Measurements from ENCODE around the gene C1QTNF8.

The C1QTNF8 gene

DNA sequence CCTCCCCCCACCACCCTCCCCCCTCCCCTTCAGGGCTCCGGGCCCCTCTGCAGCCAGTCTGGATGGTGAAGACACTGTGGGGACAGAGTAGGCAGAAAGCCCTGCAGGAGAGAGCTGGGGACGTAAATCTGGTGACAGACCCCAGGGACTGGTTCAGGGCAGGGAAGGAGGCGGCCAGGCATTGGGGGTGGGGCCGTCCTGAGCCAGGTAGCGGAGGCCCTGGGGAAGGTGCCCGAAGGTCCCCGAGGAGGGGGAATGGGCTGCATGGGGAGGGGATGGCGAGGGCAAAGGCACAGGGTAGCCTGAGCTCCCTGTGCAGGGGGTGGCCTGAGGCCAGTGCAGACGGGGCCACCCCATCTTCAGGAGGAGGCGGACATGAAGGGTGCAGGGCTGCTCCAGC lies 30.5 kb upstream of the C1QTNF8 start:
- DNase-seq: no peak

DNA sequence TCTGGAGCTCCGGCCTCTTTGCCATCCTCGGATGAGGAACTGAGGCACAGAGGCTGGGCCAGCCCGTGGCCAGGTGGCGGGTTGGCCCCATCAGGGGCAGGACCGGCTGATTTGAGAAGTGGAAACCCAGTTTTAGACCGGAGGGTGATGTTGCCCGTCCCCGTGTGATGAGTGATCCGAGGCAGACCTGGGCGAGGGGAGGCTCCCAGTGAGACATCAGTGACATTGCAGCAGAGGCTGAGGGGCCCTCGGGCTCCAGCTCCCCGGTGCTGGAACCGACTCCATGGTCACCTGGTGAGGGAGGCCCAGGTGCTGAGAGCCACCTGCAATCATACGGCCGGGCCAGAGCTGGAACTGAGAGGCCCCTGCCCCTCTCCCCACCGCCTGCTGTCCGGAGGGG lies 30.0 kb upstream of the C1QTNF8 start:
- no peak for DNase-seq

DNA sequence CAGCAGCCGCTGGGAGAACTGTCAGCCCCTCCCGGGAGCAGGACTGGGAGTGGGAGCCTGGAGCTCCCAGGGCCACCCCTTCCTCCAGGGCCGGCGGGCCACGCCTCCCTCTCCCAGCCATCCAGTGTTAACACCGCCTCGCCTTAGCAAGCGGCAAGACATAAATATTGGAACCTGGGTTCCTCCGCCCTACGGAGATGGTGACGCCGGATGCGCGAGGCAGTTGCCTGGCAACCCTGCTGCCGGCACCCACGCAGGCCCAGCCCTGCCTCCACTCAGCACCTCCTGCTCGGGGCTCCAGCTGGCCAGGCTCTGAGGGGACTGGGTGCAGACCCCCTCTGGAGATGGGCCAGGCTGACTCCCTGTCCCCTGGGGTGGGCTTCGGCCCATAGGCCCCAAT lies 29.4 kb upstream of the C1QTNF8 start:
- DNase-seq: peak; percentile 14

DNA sequence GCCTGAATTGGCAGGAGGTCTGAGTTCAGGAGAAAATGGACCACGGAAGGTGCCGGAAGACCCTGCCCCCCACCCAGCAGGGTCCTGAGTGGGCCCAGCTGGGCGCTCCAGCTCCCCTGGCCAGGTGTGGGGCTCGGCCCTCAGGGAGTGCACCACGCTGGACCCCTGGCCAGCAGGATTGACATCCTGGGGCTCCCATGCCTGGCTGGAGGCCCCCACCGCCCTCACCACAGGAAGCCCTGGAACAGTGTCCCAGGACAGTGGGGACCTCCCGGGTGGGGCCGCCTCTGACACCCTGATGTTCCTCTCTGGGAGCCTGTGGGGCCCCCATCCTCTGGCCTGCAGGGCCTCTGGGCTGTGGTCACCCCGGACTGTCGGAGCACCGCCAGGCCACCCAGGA lies 28.8 kb upstream of the C1QTNF8 start:
- no peak for DNase-seq

DNA sequence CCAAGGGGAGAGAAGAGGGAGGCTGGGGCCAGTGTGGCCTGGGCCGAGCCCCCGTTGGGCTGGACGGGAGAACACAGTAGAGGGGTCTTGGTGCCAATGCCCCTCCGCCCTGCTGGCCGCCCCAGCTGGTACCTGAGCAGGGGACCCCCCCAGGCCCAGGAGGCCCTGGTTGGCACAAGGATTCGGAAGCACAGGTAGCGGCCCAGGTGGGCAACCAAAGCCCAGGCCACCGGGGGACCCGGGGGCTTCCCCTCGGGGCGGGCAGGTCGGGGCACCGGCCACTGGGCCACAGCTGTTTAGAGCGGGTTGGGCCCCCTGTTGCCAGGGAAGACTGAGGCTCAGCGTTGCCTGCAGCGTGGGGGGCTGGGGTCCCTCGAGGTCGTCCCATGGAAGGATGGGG lies 28.2 kb upstream of the C1QTNF8 start:
- no peak for DNase-seq

DNA sequence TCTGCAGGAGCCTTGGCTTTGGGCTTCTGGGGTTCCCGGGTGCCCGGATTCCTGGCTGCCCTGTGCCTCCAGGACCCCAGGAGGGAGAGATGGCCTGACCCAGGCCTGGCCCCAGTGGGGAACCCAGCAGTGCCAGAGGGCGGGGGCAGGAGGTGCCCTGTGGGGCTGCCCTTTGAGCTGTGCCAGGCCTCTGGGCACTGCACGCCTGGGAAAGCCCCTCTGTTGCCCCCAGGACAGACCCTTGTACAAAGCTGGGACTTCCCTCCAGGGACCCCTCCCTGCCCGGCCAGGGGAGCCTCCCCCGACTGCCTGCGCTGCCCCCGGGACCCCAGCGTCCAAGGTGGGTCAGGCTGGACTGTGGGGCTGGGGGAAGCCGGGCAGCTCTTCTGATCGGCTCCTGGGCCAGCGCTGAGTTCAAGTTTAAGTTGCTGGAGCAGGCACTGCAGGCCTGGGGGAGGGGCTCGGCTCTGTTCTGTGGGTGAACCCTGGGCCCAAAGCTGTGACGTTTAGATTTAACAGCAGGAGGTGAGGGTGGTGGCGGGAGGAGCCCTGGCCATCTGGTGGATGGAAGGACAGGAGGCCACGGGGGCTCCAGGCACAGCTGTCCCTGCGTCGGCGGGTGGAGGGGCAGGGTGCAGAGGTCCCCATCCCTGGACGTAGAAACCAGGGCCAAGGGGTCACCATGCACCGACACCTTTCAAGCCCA lies 27.6 kb upstream of the C1QTNF8 start:
- no peak for DNase-seq

DNA sequence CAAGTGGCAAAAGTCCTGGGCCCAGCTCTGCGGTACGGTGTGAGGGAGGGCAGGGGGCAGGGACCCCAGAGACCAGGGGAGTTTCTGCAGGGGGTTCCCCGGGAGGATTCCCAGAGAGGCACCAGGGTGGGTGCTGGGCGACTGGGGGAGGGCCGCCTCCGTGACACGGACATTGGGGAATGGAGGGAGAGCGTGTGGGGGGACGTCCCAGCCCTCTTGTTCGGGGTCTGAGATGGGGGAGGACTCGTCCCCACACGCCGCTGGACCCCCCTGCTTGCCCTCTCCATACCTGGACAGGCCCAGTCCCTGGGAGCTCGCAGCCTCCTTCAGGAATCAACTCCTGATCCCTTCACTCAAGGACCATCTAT lies 26.3 kb upstream of the C1QTNF8 start:
- no peak for DNase-seq

DNA sequence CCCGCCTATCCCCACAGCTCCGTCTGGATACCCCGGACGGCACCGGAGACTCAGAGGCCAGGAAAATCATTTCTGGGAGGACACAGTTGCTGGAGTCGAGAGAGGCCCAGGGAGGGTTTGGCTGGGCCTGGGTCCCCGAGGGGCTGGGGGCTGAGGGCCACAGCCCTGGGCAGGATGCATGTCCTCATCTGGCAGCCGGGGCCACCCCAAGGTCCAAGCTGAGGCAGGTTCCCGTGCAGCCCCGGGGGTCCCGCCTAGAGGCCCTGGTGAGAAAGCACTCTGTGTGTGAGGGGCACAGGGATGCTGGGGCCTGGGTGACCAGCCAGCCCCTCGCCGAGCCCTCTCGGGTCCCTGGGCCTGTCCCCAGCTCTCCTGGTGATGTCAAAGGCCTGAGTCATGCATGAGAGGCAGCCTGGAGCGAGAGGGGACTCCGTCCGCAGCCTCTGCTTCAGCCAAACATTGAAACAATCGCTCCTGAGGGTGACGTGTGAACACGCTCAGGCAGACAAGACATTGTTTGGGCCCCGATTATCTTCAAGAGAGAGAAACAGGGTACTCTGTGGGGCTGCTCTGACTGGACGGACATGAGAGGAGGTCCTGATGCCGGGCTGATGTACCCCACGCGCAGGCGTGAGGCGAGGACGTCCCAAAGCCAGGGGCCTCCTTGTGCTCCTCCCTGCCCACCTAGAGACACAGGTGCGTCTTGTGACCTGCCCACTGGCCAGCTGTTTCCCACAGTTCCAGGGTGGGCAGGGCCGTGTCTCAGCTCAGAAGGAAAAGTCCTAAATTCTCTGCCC lies 25.8 kb upstream of the C1QTNF8 start:
- no peak for DNase-seq

DNA sequence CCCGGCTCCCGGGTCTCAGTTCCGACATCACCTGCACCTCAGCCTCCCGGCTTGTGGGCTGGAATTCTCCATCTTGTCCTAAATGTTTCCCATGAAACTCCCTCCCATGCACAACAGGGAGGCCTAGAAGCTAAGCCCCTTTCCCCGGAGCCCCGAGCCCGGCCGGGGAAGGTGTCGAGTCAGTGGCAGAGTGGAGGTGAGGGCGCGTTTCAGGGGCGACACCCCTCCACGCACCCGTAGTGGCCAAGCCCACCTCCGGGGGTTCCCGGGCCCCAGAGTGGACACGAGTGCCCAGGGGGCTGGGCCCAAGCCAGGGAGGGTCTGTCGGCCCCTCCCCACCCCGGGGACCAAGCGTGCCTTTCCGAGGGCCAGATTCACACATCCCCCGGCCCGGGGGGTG lies 25.0 kb upstream of the C1QTNF8 start:
- no peak for DNase-seq

DNA sequence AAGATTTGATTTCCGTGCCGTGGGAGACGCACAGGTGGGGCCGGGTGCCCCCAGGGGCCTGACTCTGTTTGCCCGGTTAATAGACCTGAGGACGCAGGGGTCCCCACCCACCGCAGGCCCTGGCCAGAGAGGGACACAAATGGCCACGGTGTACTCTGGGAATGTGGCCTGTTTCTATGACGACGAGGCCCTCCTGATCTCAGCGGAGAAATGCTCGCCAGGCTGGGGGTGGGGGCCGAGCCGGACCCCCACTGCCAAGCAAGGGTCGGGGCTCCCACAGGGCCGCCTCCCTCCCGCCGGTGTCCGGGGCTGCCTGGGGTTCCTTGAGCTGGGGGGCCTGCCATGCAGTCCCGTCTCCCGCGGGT lies 24.5 kb upstream of the C1QTNF8 start:
- DNase-seq: no peak

DNA sequence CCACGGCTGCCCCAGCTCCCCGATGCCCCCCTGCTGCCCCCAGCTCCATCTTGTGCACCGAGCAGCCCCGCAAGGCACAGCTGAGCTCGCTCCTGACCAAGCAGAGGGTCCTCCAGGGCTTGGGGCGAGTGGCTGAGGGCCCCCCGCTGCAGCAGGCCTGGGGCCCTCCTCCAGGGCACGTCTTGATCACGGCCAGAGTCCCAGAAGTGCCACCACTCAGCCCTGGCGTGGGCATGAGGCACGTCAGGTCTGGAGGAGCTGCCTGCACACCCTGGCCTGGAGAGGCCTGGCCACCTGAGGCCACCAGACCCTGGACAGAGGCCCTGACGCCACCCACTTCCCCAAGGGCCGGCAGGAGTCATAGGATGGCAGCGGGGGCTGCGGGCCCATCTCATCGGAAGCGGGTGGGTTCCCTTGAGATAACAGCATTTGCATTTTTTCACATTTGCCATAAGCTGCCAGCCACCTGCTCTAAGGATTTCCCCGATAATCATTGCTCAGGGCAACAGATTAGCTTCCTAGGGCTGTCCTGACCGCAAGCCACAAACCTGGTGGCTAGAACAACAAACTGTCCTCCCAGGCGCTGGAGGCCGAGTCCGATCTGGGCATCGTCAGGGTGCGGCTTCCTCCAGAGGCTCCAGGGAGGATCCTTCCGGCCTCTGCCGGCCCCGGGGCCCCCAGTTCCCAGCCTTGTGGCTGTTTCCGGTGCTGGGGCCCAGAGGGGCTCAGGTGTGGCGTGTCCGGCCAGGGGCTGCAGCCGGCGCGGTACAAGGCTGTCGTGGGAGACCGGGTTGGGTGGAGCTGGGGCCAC lies 23.9 kb upstream of the C1QTNF8 start:
- DNase-seq: no peak

DNA sequence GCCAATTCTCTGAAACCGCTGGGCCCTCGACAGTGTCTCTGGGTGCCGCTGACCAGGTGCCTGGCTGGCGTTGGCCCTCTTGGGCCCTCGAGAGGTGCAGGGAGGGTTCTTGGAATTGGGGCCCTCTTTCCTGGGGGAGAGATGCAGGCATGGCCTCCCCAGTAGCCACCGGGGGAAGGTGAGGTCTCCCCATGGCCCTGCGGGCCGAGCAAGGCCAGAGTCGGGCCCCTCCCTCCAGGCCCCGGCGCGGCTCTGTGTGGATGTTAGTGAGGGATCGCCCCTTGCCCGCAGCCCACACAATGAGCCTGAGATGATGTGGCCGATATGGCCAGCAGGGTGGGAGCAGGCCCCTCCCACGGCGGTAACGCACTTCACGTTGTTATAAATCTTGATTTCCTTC lies 23.1 kb upstream of the C1QTNF8 start:
- DNase-seq: no peak

DNA sequence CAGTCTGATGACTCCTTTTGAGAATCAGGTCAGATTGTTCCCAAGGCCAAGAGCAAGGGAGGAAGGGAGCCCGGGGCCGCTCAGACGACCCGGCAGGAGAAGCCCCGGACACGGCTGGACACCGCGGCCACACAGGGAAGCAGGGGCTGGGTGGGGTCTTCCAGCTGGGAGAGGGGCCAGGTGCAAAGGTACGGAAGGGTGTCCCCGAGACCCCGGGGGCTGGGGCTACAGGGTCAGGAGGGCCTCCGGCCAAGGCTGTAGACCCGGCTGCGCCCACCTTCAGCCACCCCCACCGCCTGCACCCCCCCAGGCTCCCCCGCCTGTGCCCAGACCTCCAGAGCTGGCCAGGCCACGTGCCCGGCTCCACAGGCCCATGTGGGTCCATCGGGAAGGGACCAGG lies 21.9 kb upstream of the C1QTNF8 start:
- DNase-seq: no peak

DNA sequence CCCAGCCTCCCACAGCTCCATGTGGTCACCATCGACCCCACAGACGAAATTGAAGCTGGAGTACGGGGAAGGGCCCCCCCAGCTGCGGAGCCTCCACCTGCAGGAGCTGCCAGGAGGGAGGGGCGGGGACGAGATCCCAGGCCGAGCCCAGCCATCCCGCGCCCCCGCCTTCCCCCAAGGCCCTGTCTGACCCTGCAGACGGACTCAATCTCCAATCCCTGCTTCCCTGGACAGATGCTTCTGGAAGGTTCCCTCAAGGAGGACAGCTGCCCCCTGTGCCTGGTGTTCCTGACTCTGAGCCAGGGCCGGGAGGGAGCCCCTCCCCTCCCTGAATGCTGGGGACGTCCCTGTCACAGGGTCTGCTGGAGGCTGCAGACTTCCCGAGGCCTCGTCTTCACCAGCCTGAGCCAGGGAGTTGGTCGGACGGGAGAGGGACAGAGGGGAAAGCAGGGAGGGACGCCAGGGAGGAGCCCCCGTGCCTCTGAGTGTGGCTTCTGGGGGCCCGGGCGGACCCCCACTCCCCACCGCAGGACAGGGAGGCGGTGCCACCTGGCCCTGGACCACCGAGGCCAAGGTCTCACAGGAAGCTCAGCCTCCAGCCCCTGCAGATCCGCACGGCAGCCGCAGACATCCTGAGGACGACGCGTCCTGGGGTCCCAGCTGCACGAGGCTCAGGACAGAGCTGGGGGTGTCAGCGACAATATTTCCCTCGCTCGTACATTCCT lies 21.3 kb upstream of the C1QTNF8 start:
- no peak for DNase-seq

DNA sequence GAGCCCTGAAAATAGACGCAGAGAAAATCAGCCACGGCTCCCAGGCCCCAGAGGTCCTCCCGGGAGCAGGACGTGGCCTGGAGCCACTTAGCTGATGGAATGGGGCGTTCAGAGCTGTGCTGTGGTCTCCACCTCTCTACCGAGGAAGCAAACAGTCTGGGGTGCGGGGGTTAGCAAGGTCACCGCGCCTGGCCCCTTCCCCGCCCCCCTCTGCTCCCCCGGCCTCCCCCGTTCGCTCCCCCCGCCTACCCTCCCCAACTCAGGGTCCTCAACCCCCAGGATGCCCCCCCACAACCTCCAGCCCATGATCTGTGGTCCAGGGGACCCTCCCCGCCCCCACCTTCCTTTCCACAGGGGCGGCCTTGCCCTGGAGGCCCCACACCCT lies 20.6 kb upstream of the C1QTNF8 start:
- no peak for DNase-seq

DNA sequence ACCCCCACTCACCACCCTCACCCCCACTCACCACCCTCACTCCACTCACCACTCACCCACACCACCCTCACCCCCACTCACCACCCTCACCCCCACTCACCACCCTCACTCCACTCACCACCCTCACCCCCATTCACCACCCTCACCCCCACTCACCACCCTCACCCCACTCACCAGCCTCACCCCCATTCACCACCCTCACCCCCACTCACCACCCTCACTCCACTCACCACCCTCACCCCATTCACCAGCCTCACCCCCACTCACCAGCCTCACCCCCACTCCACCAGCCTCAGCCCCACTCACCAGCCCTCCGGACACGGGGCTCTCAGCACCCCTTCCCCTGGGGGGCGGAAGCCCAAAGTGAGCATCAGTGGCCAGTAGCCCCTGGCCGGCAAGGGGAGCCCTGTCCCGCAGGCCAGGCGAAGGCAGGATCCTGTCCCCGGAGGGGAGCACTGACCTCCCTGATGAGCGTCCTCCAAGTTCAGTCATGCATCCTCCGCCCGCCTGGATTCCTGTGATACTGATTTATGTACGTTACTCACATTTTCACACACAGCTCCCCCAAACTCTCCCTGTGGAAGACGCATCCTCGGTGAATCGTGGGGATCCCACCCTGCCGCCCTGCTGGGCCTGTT lies 18.0 kb upstream of the C1QTNF8 start:
- DNase-seq: no peak

DNA sequence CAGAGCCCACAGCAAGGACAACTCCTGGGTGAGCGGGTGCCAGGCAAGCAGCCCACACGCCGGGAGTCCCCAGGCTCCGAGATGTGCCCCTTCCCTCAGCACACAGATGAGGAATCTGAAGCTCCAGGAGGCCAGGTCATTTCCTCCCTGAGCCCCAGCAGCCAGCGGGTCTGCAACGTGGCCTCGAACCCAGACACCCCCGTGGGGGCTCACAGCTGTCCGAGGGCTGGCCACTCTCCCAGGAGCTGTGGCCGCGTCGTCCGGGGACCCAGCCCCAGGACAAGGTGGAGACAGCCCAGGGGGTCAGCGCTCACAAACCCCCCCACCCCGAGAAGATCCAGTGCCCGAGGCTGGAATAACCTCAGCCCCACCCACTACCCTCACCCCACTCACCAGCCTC lies 17.4 kb upstream of the C1QTNF8 start:
- no peak for DNase-seq

DNA sequence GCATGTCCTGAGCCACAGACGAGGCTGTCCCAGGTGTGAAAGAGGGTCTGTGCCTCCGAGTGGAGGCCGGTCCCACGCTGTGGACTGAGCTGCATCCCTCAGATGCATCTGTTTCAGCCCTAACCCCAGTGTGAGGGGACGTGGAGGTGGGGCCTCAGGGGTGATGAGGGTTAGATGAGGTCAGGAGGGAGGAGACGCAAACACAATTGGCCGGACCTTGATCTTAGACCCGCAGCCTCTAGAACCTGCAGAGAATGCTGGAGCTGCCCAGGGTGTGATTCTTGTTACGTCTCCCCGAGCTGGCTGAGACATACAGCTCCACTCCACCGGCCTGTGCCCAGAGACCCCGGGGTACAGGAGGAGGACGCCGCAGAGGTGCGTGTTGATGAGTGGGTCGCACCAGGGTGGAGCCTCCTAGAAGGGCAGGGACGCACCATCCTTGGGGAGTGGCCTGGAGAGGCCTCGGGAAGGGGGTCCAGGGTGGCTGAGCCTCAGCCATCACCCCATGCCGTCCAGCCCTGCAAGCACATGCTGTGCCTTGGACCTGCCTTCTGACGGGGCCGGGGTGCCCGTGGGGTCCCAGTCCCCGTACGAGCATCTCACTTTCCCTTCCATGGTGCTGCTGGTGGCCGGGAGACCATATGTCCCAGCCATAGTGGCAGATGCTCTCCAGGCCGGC lies 16.6 kb upstream of the C1QTNF8 start:
- DNase-seq: no peak

DNA sequence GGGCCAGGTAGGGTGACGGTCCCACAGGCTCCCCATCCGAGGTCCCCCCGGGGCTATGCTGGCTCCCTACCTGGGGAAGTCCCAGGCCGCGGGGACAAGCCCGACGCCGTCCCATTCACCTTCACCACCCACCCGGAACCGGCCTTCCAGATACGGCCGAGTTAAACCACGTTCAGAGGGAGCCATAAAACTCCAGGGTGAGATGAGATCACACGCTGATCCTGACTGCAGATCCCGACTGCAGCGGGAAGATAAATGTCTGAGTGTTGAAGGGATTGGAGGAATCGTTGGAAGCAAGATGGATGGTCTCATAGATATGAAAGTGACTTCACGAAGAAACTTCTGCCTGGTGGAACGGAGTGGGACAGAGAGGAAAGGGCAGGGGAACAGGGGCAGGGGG lies 13.6 kb upstream of the C1QTNF8 start:
- no peak for DNase-seq

DNA sequence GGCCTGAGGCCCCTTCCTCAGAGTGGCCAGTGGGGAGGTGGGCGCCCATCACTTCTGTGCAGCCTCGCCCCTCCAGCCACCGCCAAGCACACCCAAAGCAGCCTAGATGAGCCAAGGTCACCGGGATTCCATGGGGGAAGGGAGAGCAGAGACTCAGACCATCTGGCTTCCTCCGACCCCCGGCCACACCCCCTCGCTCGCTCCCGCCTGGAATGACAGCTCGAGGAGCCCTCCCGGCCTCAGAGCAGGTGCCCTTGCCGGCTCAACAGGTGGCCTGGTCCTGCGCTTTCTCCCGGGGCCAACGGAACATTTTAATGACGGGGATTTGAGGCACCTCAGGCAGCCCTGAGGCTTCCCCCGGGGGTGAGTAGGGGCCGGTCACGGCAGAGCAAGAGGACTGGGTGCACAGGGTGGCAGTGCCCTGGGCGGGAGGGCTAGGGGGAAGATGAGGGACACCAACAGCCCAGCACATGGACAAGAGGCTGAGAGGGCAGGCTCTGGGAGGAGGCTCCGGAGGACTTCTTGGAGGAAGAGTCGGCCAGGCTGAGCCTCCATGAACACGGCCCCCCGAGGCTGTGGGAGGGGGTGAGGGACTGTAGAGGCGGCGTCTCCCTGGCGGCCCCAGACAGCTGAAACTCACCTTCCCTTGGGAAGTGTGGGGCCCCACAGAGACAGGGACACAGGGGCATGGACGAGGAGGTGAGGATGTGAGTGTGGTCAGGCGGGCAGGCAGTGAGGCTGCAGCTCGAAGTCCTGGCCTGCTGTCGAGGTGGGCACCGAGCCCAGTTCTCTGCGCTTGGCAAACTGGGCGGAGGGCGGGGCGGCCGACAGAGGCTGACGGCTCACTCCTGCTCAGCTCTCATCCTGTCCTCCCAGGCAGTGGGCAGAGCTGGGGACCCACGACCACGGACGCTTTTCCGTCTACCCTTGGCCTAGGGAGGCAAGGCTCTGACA lies 12.5 kb upstream of the C1QTNF8 start:
- no peak for DNase-seq

DNA sequence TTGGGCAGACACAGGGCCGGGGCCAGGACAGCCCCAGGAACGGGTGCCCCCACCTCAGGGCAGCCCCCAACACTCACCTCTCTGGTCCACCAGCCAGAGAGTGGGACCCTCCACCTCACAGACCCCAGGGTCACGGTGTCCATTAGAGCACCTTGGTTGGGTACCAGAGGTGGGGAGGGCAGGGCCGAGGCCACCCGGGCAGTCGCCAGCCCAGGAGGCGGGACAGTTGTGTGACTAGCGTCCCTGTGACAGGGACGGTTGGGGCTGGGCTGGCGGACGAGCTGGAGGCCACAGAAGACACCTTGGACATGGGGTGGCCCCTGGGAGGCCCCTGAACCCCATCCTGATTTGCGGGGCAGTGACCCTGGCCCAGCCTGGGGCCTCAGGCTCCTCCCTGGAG lies 11.7 kb upstream of the C1QTNF8 start:
- no peak for DNase-seq
